SU-DHL-6 (cell line): ENCODE measurements around the gene SERBP1.

Source experiments
- H2AFZ ChIP-seq: fragments of 200-600 bp; sonication (generic); 2 replicates; pipeline ENCODE4 v1.6.1; 2014; ENCODE audit warnings: low read depth, mild to moderate bottlenecking, moderate library complexity, mixed read lengths, antibody characterized with exemption, low read length; ENCODE audit not compliant: severe bottlenecking
- H3F3A ChIP-seq: fragments of 200-600 bp; shearing (Covaris generic); 2 replicates; pipeline ENCODE4 v1.6.0; 2016; ENCODE audit warnings: antibody characterized with exemption, mild to moderate bottlenecking; ENCODE audit not compliant: insufficient read depth
- H3K27ac ChIP-seq: fragments of 200-600 bp; sonication (generic); 2 replicates; pipeline ENCODE4 v1.5.1; 2016; ENCODE audit warnings: low read depth, mild to moderate bottlenecking, low read length, moderate library complexity, mixed read lengths
- H3K27me3 ChIP-seq: fragments of 200-600 bp; sonication (generic), shearing (Covaris generic); 2 replicates; pipeline ENCODE4 v1.6.0; 2014; ENCODE audit warnings: mild to moderate bottlenecking, low read length
- H3K36me3 ChIP-seq: fragments of 200-600 bp; sonication (generic); 2 replicates; pipeline ENCODE4 v1.6.1; 2014; ENCODE audit warnings: mild to moderate bottlenecking, low read length, mixed read lengths
- H3K4me2 ChIP-seq: fragments of 300-600, 200-600 bp; shearing (Covaris generic), sonication (generic); 2 replicates; pipeline ENCODE4 v1.6.0; 2014; ENCODE audit warnings: low read length, low read depth, mild to moderate bottlenecking; ENCODE audit not compliant: poor library complexity, severe bottlenecking
- H3K4me3 ChIP-seq: fragments of 200-600 bp; sonication (generic); 2 replicates; pipeline ENCODE4 v1.5.1; 2014; ENCODE audit warnings: antibody characterized with exemption, low read length, mild to moderate bottlenecking, mixed read lengths; ENCODE audit not compliant: insufficient read depth, poor library complexity, severe bottlenecking
- H3K79me2 ChIP-seq: fragments of 200-600 bp; sonication (generic); 2 replicates; pipeline ENCODE4 v1.6.1; 2014; ENCODE audit warnings: mild to moderate bottlenecking, low read length, moderate library complexity; ENCODE audit not compliant: insufficient read depth
- H3K9ac ChIP-seq: fragments of 200-600 bp; sonication (generic); 2 replicates; pipeline ENCODE4 v1.7.0; 2014; ENCODE audit warnings: mild to moderate bottlenecking, low read length
- H3K9me2 ChIP-seq: fragments of 200-600 bp; sonication (generic); replicated peaks from 2 replicates; pipeline ENCODE4 v1.6.1; 2014; ENCODE audit warnings: low read length; ENCODE audit not compliant: insufficient read depth
- H3K9me3 ChIP-seq: fragments of 200-600 bp; sonication (generic); 2 replicates; pipeline ENCODE4 v1.6.1; 2014; ENCODE audit warnings: low read length, mixed read lengths; ENCODE audit not compliant: insufficient read depth
- H4K20me1 ChIP-seq: fragments of 200-600 bp; sonication (generic); 2 replicates; pipeline ENCODE4 v1.6.1; 2014; ENCODE audit warnings: low read depth, mild to moderate bottlenecking, antibody characterized with exemption, low read length, moderate library complexity, mixed read lengths
- EZH2phosphoT487 ChIP-seq: fragments of 200-600 bp; sonication (generic), shearing (Covaris generic); conservative IDR thresholded peaks from 2 replicates; pipeline ENCODE4 v1.6.1; 2018; ENCODE audit warnings: mild to moderate bottlenecking, antibody characterized with exemption, low read length, moderate library complexity, mixed read lengths
- TF ChIP-seq, protein P1 (sequence below): fragments of 200-600 bp; sonication (generic); IDR thresholded peaks from one replicate; pipeline ENCODE4 v1.5.1; 2017; ENCODE audit warnings: antibody characterized with exemption, mild to moderate bottlenecking, low read length, moderate library complexity; ENCODE audit not compliant: insufficient read depth, poor library complexity, severe bottlenecking

Gene SERBP1

GRCh38 chr1:67429528-67430357 is 459 bp downstream of the SERBP1 start:
- Histone ChIP-seq H3K9me3 (no peaks in the 10 kb centered on the region), H2AFZ (no peak overlapping the region), H3K27me3 (no peaks in the 10 kb centered on the region), H3K4me2 (peak overlapping the region; percentile 84), H3K4me3 (peak overlapping the region; percentile 76), H3K36me3 (peaks cover 46% of the 10 kb centered on the region), H3K27ac (peak overlapping the region; percentile 69), H3K9me2 (no peaks in the 10 kb centered on the region), H3K9ac (peak overlapping the region; percentile 97), H3F3A (peaks cover 17% of the 10 kb centered on the region), H4K20me1 (peaks cover 41% of the 10 kb centered on the region), H3K79me2 (peaks cover 55% of the 10 kb centered on the region)
- TF ChIP-seq EZH2phosphoT487: no peak
- TF ChIP-seq, protein P1, sequence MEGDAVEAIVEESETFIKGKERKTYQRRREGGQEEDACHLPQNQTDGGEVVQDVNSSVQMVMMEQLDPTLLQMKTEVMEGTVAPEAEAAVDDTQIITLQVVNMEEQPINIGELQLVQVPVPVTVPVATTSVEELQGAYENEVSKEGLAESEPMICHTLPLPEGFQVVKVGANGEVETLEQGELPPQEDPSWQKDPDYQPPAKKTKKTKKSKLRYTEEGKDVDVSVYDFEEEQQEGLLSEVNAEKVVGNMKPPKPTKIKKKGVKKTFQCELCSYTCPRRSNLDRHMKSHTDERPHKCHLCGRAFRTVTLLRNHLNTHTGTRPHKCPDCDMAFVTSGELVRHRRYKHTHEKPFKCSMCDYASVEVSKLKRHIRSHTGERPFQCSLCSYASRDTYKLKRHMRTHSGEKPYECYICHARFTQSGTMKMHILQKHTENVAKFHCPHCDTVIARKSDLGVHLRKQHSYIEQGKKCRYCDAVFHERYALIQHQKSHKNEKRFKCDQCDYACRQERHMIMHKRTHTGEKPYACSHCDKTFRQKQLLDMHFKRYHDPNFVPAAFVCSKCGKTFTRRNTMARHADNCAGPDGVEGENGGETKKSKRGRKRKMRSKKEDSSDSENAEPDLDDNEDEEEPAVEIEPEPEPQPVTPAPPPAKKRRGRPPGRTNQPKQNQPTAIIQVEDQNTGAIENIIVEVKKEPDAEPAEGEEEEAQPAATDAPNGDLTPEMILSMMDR: no peak

- Histone ChIP-seq H3K36me3 (peaks cover 53% of the 10 kb centered on the region), H3K79me2 (peaks cover 62% of the 10 kb centered on the region), H3F3A (peaks cover 17% of the 10 kb centered on the region), H3K27ac (peak overlapping the region; percentile 69), H3K9ac (peak overlapping the region; percentile 97), H3K27me3 (no peaks in the 10 kb centered on the region), H2AFZ (no peak overlapping the region), H3K4me3 (peak overlapping the region; percentile 76), H3K9me3 (no peaks in the 10 kb centered on the region), H4K20me1 (peaks cover 47% of the 10 kb centered on the region), H3K4me2 (peak overlapping the region; percentile 84), H3K9me2 (no peaks in the 10 kb centered on the region)
- TF ChIP-seq EZH2phosphoT487: no peak
Measured at GRCh38 chr1:67429011-67429527, 1.1 kb downstream of the SERBP1 start.

DNA sequence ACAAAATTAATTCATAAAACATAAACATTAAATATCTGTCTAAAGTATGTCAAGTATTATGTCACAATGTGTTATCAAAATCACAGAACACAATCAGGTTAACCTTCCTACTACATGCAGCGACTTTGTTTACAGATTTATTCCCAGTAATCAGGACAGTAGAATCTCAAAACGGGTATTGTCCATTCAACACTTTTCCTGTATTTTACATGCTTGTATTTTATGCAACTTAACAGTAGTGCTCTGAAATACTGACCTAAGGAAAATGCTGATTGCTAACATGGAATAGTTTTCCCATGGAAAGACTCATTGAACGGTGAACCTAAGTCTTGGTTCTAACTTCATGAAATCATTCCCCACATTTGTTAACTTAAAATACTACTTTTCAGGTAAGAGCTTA is 2.3 kb downstream of the SERBP1 start:
- Histone ChIP-seq H3K9me2 (no peaks in the 10 kb centered on the region), H3K36me3 (peaks cover 60% of the 10 kb centered on the region), H3K4me3 (peak overlapping the region; percentile 76), H3F3A (peaks cover 20% of the 10 kb centered on the region), H4K20me1 (peaks cover 57% of the 10 kb centered on the region), H3K27ac (no peak overlapping the region), H3K4me2 (peak overlapping the region; percentile 84), H3K27me3 (no peaks in the 10 kb centered on the region), H3K79me2 (peaks cover 73% of the 10 kb centered on the region), H2AFZ (no peak overlapping the region), H3K9me3 (no peaks in the 10 kb centered on the region), H3K9ac (peak overlapping the region; percentile 97)
- TF ChIP-seq EZH2phosphoT487: no peak

GRCh38 chr1:67427465-67427864 is 2.7 kb downstream of the SERBP1 start:
- H3K27me3 ChIP-seq: no peaks in the 10 kb centered on the region
- no peaks in the 10 kb centered on the region for H3K9me3 ChIP-seq
- no peaks in the 10 kb centered on the region for H3K9me2 ChIP-seq
- no peak overlapping the region for H3K27ac ChIP-seq
- peaks cover 20% of the 10 kb centered on the region for H3F3A ChIP-seq
- H3K36me3 ChIP-seq: peaks cover 61% of the 10 kb centered on the region
- H2AFZ ChIP-seq: no peak overlapping the region
- H3K4me3 ChIP-seq: peak overlapping the region; percentile 76
- H3K9ac ChIP-seq: peak overlapping the region; percentile 97
- H3K4me2 ChIP-seq: peak overlapping the region; percentile 84
- peaks cover 57% of the 10 kb centered on the region for H4K20me1 ChIP-seq
- H3K79me2 ChIP-seq: peaks cover 78% of the 10 kb centered on the region
- TF ChIP-seq EZH2phosphoT487: no peak
- TF ChIP-seq, protein P1: no peak
